ENCODE data around the gene RFX3.

Gene RFX3

DNA sequence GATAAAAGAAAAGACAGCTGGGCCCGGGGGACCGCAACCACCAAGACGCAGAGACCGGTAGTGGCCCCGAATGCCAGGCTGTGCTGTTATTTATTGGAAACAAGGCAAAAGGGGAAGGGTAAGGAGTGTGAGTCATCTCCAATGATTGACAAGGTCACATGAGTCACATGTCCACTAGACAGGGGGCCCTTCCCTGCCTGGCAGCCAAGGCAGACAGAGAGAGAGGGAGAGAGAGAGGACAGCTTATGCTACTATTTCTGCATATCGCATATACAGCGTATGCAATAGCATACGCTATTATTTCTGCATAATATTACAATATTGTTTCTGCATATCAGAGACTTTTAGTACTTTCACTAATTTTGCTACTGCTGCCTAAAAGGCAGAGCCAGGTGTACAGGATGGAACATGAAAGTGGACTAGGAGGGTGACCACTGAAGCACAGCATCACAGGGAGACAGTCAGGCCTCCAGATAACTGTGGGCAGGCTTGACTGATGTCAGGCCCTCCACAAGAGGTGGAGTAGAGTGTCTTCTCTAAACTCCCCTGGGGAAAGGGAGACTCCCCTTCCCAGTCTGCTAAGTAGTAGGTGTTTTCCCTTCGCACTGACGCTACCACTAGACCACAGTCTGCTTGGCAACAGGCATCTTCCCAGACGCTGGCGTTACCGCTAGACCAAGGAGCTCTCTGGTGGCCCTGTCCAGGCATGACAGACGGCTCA lies 50.3 kb downstream of the RFX3 start:
- no peak for DNase-seq (ENCODE audit: low spot score)

DNA sequence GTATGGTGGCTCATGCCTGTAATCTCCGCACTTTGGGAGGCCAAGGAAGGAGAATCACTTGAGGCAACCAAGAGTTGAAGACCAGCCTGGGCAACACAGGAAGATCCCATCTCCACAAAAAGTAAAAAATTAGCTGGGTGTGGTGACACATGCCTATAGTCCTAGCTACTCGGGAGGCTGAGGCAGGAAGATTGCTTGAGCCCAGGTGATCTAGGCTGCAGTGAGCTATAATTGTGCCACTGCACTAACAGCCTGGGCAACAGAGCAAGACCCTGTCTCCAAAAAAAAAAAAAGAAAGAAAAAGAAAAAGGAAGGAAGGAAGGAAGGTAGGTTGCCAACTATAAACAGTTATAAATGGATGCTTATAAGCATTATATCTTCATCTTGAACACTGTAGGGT lies 51.0 kb downstream of the RFX3 start:
- no peak for DNase-seq (ENCODE audit: low spot score)

DNA sequence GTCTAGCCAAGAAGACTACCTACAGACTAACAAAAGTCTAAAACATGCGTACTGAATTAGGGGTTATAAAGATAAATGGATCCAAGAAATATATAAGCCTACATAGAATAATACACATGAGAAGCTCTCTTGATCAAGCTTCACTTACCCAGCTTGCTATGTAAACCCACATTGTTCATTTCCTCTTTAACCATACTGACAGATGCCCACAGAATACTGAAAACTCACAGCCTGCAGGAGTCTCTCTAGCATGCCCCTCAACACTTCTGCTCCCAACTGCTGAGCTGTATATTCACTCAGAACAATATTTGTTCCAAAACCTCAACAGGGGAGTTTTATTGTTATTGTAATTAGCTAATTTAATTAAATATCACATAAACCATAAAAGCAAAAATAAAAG lies 52.4 kb downstream of the RFX3 start:
- DNase-seq (ENCODE audit: low spot score), result no peak

DNA sequence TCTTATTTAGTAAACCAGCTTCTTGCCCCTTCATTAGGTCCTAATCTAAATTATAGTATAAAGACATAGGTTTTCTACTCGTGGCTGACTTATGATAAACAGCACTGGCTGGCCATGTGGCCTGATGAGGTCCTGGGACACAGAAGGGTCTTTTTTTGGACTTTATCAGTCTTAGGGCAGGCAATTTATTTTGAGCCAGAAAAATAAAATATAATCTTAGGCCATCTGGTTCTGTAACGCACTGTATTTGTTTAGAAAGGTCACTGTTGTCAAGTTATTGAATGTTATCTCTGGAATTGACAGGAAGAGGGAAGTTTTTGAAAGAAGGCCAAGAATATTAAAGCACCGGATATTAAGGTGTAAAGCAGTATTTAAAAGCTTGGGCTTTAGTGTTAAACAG lies 53.9 kb downstream of the RFX3 start:
- no peak for DNase-seq (ENCODE audit: low spot score)

DNA sequence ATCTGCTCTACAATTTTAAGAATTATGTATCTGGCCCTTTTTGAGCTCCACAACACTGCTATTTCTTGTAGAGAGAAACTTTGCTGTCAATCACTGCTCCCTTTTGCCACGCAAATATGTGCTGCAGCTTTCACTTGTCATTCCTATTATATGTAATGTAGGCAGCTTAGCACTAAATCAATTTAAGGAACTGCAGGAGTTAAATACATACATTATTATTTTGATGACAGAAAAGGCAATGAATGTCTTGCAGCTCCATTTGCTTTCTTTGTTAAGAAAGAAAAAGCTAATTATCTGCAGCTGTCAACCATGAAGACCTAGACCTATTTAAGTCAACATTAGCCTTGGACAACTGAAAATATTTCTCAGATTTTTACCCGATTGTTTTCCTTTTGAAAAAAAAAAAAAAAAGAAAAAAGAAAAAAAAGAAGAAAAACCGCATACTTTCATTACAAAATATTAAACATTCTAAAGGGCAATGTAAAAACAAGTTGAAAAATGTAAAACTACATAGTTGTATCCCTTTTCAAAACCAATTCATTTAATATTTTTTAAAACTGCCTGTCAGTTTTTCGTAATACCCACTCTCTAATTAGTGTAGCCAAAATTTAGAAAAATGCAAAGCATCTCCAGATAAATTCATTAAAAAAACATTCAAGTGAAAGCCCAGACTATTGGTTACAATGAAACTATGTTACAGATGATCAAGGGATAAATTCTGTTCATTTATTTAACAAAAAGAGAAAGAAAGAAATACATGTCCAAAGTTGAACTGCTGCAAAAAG lies 57.2 kb downstream of the RFX3 start:
- no peak for DNase-seq (ENCODE audit: low spot score)

DNA sequence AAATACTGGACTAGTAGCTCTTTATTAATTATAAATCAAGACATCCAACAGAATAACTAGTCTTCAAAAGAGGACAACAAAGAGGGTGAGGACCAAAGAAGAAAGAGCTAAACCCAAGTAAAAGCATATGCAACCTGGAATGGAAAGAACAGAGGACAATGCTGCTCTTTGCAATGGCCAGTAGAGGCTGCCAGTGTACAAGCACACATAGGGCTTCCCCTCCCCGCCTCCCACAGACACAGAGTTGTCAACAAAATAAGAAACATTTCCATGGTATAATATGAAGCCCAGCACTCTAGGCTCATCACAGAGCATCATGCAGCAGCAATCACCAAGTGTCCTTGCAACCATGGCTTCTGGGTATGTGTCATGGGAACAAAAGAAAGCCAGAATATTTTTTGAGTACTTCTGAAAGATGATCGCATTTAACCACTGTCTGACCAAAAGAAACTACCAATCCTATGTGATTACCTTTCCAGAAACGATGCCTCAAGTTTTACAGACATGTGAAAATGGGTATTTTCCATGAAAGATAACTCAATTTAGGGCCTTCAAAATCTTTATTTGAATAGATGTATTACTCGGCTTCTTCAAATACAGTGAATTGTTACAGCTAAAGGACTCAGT lies 58.1 kb downstream of the RFX3 start:
- DNase-seq (ENCODE audit: low spot score), result peak; percentile 75

DNA sequence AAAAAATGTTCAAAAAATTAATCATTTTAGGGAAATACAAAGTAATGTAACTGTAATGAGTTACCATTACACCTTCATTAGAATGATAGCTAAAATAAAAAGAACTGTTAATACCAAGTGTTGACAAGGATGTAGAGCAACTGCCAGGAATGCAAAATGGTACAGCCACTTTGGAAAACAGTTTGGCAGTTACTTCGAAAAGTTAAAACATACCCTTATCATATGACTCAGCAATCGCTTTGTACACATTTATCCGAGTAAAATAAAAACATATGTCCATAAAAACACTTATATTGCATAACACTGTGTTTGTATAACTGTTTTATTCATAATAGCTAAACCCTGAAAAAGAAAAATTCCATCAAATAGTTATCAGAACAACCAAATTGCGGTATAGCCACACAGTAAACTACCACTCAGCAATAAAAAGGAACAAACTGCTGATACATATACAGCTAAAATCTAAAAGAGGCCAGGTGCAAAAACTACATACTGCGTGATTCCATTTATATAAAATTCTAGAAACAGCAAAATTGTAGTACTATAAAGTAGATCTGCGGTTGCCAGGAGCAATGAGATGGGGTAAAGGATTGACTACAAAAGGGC lies 61.7 kb downstream of the RFX3 start:
- DNase-seq (ENCODE audit: low spot score), result no peak

DNA sequence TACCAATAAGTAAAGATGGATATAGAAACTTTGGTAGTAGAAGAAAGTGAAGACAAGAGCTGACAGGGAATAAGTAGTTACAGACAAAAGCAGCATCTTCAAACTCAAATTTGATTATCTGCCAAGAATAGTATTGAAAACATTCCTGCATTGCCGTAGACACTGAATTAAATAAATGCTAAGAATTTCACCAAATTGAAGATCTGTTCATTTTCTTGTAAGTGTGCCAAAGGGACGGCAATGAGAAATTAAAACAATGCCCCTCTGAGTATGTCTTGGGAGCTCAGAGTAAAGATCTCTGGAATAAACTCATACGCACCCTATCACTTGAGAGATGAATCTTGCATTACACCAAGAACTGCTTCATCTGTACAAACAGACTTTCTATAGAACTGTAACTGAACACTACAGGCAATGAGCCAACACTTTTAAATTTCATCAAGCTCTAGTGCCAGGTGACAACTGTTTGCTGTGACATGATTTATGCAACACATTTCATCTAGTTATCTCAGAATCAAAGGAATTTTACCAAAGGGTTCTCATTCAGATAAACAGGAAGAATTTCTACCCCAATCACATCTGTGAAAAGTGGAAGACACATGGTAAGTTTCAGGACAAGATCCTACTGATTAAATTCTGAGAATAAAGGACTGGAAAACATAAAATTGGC lies 66.9 kb downstream of the RFX3 start:
- no peak for DNase-seq (ENCODE audit: low spot score)

DNA sequence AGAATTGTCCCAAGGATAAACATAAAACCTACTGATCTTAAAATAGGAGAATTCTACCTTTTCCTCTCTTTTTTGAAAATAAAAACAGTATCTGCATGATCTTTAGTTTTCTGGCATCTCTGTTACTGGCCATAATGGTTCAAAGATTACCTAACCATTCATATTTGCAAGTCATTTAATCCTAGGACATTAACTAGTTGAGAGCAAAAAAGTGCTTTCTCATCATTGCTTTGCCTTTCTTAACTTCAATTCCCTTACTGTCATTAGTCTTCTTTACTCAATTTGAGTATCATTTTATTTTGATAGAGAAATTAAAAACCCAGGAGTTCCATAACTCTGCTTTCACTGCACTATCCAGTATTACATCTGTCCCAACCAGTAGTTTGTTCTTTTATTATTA lies 68.6 kb downstream of the RFX3 start:
- DNase-seq (ENCODE audit: low spot score), result no peak

DNA sequence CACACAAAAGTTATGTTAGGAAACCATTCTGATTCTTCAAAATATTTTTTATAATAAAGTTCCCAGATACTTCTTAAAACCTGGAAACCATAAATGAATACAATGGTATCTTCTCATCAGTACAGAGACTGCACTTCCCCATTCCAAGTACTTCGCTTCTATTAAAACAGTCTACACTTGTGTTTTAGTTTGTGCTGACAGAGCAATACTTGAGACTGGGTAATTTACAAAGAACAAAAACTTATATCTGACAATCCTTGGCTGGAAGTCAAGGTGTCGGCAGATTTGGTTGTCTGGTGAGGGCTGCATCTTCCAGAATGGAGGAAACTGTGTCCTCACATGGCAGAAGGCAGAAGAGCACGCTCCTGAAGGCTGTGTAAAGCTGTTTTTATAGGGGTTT lies 70.1 kb downstream of the RFX3 start:
- DNase-seq (ENCODE audit: low spot score), result no peak

DNA sequence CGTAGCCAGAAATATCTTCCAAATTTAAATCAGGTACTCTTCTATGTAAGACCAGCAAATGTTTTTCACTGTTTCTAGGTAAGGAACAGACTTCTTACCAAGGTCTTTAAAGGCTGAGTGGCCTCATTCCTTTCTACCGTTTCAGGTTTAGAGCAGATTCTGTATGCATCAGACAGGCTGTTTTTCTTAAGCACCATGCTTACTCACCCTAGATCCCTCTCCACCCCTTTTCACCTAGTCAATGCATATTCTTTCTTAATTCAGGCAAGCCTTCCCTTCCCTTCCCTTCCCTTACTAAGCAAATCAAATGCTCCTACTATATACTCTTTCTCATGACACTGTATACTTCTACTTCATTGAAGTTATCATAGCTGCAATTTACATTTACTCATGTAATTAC lies 70.7 kb downstream of the RFX3 start:
- DNase-seq (ENCODE audit: low spot score), result no peak

DNA sequence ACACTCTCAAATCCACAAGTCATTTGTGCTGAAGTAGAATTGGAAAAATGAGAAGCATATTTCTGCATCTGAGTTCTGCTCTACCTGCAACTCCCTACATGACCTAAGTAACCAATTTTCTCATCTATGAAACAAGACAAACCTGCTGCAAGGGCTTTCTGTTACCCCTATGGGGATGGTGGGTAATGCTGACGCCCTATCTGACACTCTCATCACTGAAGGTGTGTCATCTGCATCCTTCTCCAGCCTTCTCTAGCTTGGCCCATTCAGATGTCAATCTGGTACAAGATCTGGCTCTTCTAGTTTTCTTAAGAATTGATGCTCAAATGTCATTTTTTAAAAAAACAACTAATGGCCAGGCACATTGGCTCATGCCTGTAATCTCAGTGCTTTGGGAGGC lies 73.8 kb downstream of the RFX3 start:
- no peak for DNase-seq (ENCODE audit: low spot score)

DNA sequence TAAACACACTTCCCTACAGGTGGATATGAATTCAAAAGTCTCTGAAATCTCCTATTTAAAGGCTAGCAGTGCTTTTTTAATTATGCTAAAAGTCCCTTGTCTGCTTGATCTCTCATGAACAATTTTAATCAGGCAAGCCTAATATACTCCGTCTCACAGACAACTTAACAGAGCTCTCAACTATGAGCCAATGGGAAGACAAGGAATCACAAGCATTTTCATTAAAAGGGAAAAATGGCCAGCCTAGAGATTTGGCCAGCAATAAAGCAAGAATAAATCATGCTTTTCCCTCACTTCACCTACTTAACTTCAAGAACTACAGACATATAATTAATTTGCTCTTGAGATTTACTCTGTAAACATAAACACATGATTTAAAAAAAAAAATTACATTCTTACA lies 78.0 kb downstream of the RFX3 start:
- DNase-seq (ENCODE audit: low spot score), result peak; percentile 20

DNA sequence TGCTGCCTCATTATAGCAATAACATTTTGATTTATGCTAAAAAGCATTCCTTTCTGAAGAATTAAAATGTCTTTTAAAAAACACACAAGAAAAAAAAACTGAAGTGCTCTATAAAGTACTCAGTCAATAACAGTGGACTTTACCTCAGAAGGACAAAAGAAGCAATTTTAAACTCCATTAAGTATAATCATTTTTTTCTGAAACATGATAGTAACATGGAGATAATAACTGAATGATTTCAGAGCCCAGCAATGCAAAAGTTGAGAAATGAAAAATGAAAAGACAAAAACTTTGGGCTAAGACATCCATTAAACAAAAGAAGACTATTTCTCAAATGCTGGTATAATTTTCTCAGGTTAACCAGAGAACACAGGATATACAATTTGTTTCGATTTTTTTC lies 78.7 kb downstream of the RFX3 start:
- DNase-seq (ENCODE audit: low spot score), result no peak

DNA sequence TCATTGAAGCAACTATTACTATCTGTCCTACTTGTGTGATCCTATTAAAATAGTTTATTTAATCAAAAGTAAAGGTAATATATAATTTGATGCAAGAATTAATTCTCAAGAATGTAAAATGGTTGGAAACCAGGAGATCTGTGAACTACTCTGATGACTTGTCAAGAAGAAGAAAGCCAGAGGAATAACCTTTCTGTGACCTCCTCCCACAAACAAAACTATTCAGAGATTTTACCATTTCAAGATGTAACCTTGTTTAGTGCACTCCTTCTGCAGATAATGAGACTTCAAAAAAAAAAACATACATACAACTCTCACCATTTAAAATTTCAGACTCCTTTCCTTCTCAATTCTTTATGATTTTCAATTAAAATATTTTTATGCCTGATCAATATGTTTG lies 79.5 kb downstream of the RFX3 start:
- no peak for DNase-seq (ENCODE audit: low spot score)

DNA sequence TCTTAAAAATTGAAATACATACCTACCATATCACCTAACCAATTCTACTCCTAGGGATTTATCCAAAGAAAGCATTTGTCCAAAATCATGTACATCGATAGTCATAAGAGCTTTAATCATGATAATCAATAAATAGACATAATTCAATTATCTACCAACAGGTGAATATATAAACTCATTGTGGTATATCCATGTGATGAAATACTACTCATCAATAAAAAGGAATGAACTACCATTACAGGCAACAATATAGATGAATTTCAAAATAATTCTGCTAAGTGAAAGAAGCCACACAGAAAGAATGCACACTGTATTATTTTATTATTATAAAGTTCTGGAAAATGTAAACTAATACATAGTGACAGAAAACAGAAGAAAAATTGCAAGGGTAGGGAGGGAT lies 81.8 kb downstream of the RFX3 start:
- DNase-seq (ENCODE audit: low spot score), result no peak

DNA sequence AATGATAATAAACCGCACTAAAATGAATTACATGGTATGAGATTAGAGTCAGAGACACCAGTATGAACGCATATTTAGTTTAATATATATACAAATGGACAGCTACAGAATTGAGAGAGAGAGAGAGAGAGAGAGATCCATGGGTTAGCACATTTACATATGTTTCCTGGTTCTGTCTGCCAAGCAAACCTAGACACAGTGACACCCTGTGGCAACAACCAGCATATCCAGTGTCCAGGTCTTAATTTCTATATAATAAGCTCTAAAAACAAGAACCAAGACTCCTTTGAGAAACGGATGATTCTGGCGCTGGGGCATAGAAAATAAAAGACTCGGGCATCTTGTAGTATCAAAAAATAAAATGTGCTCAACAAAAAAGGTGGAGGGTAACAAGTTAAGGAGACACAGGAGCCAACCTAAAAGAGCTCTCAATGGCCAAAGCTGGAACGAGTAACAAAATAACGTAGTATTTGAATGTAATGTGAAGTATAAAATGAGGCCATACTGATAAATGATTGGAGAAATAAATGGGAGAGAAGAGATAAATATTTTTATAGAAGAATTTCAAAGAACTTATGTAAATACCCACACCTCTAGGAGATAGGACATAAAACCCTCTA lies 84.5 kb downstream of the RFX3 start:
- peak; percentile 46 for DNase-seq (ENCODE audit: low spot score)

DNA sequence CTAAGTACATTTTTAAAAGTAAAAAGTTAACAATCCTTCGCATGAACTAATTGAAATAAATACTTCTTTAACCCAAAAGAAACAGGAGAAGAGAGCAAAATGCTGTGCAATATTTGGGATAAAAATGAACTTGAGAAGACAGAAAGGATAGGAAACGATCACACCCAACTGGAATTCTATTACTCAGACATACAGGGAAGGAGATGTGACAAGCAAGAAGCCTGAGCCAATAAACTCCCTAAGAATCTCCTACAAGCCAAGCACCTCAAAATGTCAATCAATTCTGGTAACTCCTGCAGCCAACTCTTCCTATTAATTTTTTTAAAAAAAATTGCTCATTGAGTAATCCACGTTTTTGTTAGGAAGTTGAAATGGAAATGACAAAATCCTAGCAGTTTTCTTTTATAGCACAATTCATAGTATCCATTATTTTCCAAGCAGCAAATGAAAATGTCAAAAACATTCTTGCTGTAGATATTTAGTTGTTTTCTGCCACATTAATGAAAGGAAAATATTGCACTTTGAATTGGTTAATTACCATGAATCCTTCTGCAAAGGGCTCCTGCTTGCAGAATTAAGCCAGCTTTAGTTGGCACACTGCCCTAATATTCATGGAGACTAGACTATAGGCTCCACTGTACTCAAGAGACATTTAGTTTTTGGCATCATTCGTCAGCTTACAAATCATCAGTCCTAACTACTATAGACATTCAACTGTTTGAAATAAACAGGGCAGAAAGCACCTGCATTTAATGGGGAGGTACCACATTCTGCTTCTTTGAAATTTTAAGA lies 89.0 kb downstream of the RFX3 start:
- no peak for DNase-seq (ENCODE audit: low spot score)

DNA sequence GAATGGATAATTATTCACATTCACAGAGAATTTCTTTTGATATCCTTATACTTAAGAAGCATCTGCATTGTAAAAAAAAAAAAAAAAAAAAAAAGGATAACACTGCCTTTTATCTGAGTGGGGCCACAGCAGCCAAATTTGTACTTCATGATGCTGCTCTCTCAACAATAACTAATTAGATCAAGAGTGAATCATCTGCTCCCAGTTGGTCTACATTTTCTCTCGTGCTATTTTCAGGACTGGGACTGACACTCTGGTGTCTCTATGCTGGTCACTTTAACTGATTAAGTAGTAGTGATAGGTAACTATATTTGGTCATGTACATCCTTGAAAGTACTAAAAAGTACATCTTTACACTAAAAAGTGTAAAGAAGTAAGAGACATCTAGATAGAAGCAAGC lies 90.1 kb downstream of the RFX3 start:
- DNase-seq (ENCODE audit: low spot score), result no peak

DNA sequence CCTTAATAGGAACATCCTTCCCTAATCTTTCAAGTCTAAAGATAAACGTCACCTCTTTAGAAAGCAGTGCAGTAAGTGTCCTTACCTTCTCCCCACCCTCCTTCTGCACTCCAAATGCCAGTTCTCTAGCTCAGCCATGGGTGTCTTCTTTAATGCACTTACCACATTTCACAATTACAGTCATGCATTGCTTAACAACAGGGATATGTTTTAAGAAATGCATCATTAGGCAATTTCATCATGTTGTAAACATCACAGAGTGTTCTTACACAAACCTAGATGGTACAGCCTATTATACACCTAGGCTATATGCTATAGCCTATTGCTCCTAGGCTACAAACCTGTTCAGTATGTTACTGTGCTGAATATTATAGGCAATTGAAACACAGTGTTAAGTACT lies 91.2 kb downstream of the RFX3 start:
- no peak for DNase-seq (ENCODE audit: low spot score)

DNA sequence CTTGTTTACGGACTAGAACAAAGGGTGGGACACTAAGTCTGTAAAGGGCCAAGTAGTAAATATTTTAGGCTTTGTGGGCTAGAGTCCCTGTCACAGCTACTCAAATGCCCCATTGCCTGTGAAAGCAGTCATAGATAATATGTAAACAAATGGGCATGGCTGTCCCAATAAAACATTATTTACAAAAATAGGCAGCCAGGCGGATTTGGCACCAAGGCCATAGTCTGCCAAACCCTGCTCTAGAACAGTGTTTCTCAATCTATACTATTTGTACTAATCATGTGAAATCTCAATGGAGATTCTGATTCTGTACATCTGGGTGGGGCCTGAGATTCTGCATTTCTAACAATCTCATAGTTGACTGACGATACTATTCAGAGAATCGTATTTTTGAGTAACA lies 92.0 kb downstream of the RFX3 start:
- DNase-seq (ENCODE audit: low spot score), result no peak
